ENCODE data around the gene TMEM17.
A peak's percentile ranks its signal among the peaks of the same experiment; 100 is the strongest.

Gene TMEM17

DNA sequence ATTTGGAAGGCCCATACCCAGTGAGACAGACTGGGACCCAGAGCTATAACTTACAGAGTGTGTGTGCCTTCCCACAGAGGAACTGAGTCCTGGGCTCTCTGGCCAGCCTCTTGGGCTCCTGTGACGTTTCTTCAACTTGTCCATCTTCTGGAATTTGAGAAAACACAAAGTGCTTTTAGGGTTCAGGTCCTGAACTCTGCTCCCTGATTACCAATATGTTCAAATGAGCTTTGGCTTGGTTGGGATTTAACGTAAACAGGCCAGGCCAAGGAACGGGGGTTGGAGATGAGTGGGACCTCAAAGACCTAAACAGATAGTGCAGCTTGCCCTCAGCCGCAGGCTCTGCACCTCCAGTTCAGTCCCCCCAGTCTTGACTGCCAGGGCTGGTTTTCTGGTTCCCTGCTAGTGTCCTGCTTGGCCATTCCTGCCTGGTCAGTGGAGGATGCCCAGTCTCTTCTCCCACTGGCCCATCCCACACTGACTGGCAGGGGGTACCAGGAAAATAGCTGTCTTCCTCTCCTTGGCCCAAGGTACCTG, 44.9 kb downstream of the TMEM17 start:
- no peak overlapping the region for H3K4me3 ChIP-seq (ENCODE audit: low read length)
- TF ChIP-seq ZNF274 (IDR thresholded peaks at IDR 0.05; ENCODE audit: low read depth, low read length), result no peak

DNA sequence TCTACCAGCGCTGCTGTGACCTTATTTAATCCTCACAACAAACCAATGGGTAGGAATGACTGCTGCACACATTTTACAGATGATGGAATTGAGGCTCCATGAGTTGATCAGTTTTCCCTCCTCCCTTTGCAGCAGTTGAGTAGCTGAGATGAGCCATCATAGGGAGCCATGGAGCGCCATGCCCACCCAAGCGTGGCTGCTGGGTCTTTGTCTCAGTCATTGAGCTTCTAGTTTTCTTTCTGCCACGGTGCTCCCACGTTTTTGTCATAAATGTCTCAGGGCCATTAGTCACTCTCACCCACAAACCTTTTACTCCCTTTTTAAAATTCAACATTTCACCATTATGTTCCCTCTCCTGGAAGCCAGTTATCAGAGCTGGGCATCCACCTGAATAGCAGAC, 45.8 kb downstream of the TMEM17 start:
- TF ChIP-seq ZNF274 (IDR thresholded peaks at IDR 0.05; ENCODE audit: low read depth, low read length), result no peak
- no peak overlapping the region for H3K4me3 ChIP-seq (ENCODE audit: low read length)

DNA sequence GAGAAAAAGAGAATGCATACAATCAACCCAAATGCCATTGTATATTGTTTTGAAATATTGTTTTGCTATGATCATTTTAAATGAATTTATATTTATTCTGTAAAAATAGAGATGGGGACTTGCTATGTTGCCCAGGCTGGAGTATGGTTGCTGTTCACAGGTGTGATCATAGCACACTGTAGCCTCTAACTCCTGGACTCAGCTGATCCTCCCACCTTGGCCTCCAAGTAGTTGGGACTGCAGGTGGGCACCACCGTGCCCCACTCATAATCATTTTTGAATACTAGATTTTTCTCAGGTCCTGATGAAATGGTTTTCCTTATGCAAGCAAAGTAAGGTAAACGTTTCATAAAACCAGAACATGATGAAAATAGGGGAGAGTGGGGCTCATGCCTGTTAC, 46.3 kb downstream of the TMEM17 start:
- TF ChIP-seq ZNF274 (IDR thresholded peaks at IDR 0.05; ENCODE audit: low read depth, low read length), result no peak

DNA sequence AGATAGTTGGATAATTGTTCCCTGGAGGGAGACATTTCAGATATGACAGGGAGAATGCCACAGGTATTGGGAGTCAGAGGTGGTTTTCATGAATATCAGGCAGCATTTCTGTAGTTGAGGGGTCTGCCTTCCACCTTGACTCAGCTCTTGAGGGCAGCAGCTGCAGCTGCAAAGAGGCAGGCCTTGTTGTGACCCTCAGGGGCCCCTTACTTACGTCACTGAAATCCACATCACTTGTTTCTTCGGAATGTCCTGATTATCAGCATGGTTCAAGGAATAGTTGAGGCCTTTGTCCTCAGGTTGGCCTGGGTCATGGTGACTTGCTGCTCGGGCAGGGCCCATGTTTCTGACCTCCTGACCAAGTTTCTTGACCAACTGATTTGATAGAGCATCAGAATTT, 46.9 kb downstream of the TMEM17 start:
- no peak for TF ChIP-seq ZNF274 (IDR thresholded peaks at IDR 0.05; ENCODE audit: low read depth, low read length)
- no peak overlapping the region for H3K4me3 ChIP-seq (ENCODE audit: low read length)

More for the DNA sequence above, 46.3 kb downstream of the TMEM17 start:
- H3K4me3 ChIP-seq (ENCODE audit: low read length), result no peak overlapping the region

DNA sequence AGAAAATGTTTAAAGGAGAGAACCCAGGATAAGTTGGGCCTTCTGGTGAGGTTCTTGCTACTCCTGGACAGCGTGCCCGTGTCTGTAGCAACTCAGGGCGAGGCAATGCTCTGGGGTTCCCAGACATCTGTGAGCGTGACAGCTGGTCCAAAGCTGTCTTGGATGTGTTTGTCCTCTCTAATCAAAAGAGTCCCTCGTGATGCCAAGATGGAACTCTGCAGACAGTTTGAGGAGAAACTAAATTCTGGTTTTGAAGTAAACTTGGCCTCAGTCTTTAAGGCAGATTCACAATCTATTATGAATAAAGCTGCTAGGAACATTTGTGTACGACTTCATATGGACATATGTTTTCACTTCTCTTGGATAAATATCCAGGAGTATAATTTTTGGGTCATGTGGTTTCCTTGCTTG, 47.3 kb downstream of the TMEM17 start:
- no peak overlapping the region for H3K4me3 ChIP-seq (ENCODE audit: low read length)
- no peak for TF ChIP-seq ZNF274 (IDR thresholded peaks at IDR 0.05; ENCODE audit: low read depth, low read length)

DNA sequence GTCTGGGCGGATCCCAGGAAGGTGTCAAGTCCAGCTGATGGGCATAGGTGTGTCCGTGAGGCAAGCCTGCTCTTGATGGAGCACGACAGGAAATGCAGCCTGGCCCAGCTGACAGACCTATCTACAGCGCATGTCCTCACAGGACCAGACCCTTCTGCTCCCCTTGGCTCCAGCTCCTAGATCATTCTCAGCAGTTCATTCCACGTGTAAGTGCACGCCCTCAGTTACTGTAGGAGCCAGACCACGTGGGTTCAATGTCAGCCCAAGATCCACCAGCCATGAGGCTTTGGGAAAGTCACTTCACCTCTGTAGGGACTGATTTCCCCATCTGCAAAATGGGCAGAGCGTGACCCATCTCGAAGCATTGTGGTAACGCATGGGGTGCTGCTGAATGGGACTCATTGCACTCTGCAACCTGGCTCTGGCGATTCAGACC, 47.8 kb downstream of the TMEM17 start:
- TF ChIP-seq ZNF274 (IDR thresholded peaks at IDR 0.05; ENCODE audit: low read depth, low read length), result no peak
- H3K4me3 ChIP-seq (ENCODE audit: low read length), result no peak overlapping the region

DNA sequence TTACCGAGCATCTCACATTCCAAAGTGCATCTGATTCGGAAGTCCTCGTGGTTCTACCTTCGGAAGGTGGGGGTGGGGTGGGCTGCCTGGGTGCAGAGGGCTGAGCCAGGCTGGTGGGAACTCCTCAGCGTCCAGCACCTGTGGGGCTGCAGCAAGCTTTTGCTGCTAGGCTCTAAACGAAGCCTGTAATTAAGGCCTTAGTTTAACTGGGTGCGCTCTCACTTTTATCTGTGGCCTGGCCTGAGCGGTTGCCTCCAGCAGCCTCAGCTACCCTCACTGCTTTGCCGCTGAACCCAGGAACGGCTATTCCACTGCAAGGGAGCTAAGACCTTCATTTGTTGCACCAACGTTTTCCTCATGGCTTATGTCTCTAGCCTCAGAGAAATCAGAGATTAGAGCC, 48.4 kb downstream of the TMEM17 start:
- no peak for TF ChIP-seq ZNF274 (IDR thresholded peaks at IDR 0.05; ENCODE audit: low read depth, low read length)
- H3K4me3 ChIP-seq (ENCODE audit: low read length), result no peak overlapping the region; the same call in 1 of the 2 replicates

DNA sequence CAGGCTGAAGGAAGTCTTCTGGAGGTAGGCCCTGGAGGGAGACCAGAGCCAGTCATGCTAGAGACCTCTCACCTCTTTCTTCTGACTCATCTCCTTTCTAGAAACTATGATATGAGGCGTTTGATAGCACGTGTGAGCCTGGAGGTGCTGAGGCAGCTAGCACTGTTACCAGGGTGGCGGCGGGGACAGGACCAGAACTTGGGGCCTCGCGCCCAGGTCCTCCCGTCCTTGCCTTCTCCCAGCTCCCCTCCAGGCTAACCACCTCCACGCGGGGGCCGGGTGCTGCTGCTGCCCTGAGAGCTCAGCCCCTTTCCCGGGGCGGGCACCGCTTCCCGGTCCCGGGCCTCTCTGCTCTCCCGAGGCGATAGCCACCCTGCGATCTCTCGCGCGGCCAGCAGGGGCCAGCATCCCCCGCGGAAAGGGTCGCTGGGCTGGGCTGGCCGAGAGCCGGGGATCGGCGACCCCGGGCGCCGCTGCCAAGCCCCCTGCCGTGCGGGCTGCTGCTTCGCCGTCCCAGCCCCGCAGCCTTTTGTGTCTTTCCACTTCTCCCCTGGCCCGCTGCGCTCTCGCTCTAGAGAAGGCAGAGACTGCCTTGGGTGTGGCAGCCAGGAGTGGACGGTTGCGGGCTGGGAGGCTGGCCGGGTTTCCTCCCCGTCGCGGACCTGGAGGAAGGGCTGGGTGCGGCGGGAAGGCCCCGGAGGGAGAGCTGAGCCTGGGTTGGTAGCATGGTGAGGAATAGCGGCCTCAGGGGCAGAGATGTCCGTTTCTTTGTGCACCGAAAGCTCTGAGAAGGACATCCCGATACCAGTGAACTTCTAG, 49.1 kb downstream of the TMEM17 start:
- peak overlapping the region; percentile 51; the same call in 1 of the 2 replicates for H3K4me3 ChIP-seq (ENCODE audit: low read length)
- no peak for TF ChIP-seq ZNF274 (IDR thresholded peaks at IDR 0.05; ENCODE audit: low read depth, low read length)

DNA sequence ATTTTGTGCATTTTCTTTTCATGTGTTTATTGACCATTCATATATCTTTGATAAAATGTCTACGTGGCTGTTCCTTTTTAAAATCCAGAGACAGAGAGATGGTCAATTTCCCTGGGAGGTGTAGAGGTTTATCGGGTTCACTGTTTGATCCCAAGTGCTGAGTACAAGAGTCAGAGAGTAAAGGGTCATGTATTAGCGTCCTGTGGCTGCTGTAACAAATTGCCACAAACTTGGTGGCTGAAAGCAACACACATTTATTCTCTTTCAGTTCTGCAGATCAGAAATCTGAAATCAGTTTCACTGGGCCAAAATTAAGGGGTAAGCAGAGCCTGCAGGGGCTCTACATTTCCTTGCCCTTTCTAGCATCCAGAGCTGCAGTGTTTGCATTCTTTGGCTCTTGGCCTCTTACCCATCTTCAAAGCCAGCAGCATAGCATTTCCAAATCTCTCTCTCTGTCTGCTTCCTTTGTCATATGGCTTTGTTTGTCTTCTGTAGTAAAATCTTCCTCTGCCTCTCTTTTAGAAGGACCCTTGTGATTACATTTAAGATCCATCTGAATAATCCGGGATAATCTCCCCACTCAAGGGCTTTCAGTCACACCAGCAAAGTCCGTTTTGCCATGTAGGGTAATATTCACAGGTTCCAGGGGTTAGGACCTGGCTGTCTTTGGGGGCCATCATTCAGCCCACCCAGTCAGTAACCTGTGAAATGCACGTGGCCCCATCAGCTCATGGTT, 49.9 kb downstream of the TMEM17 start:
- no peak for TF ChIP-seq ZNF274 (IDR thresholded peaks at IDR 0.05; ENCODE audit: low read depth, low read length)
- H3K4me3 ChIP-seq (ENCODE audit: low read length), result no peak overlapping the region

DNA sequence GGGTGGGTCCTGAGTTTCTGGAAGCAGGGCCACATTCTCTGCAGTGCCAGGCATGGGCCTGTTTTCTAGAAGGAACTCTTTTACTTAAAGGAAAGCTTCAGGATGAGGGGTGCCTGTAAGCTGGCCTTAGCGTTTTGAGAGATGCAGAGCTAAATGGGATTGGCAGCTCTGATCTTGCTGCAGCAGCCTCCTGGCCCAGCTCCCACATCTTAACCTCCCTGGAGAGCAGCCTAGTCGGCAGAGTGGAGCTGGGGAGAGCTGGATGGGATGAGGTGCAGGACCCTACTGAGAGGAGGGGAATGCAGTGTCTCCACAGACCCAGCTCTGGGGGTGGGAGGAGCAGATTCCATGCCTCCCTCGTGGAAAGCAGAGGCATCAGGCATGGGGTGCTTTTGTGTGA, 52.0 kb downstream of the TMEM17 start:
- TF ChIP-seq ZNF274 (IDR thresholded peaks at IDR 0.05; ENCODE audit: low read depth, low read length), result no peak

DNA sequence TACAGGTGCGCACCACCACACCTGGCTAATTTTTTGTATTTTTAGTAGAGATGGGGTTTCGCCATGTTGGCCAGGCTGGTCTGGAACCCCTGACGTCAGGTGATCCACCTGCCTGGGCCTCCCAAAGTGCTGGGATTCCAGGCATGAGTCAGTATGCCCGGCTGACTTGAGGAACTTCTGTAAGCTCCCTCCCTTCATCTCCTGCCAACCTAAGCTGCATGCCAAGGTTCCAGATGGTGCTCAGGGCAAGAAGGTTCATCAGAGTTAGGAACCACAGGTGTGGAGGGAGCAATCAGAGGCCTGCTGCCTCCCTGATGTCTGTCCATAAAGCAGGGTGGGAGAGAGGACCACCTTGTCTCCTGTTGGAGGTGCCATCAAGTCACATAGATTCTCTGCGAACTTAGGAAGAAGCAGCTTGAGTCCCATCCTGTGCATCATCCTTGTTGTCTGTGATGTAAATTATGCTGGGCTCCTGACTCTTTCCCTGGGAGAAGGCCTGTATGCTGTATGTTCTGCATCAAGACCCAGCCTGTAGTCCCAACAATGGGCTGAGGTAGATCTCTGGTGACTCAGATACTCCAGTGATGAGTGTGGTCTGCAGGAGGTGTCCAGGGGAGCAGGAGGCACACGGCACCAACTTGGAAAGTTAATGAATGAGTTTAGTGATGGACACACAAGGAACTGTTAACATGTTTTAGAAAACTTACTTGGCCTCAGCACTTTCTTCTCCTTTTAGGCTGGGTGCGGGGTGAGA, 53.1 kb downstream of the TMEM17 start:
- H3K4me3 ChIP-seq (ENCODE audit: low read length), result no peak overlapping the region
- no peak for TF ChIP-seq ZNF274 (IDR thresholded peaks at IDR 0.05; ENCODE audit: low read depth, low read length)

More for the DNA sequence above, 52.0 kb downstream of the TMEM17 start:
- H3K4me3 ChIP-seq (ENCODE audit: low read length), result no peak overlapping the region

DNA sequence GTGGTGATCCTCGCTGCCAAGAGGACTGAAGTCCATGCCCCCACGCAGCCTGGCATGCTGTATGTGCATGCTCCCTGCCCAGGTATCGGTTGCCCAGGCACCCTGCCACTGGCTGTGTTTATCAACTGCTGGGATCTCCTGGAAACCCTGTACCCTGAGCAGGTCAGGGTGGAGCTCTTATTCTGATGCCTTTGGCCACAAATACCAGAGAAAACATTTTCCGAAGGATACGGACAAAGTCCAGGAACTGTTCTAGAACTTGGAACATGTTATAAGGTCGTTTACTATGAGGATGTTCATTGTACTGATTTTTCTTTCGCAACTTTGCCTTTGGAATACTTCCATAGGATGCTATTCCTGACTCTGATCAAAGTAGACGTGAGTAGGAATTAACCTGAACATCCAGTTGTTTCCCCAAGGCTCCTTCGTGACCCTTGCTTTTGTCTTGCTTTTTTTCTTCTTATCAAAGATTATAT, 55.2 kb downstream of the TMEM17 start:
- no peak for TF ChIP-seq ZNF274 (IDR thresholded peaks at IDR 0.05; ENCODE audit: low read depth, low read length)
- H3K4me3 ChIP-seq (ENCODE audit: low read length), result no peak overlapping the region
